ENCODE data around the gene UGT1A6. TPM values are rescaled to one million over a fixed set of nuclear protein-coding genes. Genes with fewer than 3 reads are reported as not detected.

The UGT1A6 gene
- total and polyA plus RNA-seq, 2 experiments from 2014 or later, result not detected

DNA sequence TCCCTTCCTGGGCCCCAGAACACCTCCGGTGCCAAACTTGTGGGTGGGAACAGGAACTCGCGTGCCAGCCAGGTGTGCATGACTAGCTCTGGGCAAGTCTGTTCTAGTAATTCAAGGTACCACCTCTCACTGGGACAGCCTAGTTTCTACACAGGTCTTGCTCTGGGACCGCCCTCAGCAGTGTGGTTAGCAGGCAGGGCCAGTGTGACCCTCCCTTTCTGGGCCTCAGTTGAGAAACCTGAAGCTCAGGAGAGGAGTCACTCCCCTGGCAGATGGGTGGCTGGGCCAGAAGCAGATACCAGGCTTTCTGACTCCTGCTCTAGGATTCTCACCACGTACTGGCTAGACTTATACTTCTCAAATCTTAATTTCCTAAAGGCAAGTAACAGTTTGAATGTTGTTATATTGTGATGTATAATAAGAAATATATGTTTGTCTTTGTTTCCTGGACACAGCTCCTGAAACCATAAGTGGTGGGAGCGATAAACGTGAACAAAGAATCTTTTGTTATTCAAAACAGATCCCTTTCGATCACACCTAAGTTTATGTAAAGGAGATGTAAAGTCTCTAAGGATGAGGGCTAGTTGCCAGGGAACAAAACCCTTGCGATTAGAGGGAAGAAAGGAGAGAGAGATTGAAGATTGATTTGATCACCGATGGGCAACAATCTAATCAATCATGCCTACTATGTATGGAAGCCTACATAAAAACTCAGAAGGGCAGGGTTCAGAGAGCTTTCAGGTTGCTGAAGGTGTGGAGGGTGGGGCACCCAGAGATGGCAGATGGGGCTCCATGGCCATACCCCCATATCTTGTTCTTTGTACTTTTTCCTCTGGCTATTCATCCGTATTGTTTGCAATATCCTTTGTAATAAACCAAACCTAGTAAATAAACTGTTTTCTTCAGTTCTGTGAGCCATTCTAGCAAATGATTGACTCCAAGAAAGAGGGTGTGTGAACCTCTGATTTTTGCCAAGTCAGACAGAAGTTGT lies 952 bp upstream of the UGT1A6 start:
- H3K4me1 ChIP-seq (ENCODE audit: insufficient read depth), result no peaks in the 10 kb centered on the region
- TF ChIP-seq EZH2phosphoT487 (IDR thresholded peaks at IDR 0.05; ENCODE audit: insufficient read depth, low read depth), result no peak
- TF ChIP-seq EZH2 (IDR thresholded peaks at IDR 0.05; ENCODE audit: insufficient read depth, poor library complexity, severe bottlenecking), result no peak
- 40 to 41% methylated on average over 11 of the region's 11 CpGs for whole genome bisulfite sequencing, 2 experiments (ENCODE audit: low coverage in 1 of 2, low lambda C conversion rate in 2 of 2, missing lambda C conversion rate in 2 of 2)
- no peaks in the 10 kb centered on the region for H3F3A ChIP-seq (ENCODE audit: insufficient read depth)
- H3K79me2 ChIP-seq (ENCODE audit: insufficient read depth), result no peaks in the 10 kb centered on the region
- H3K9me3 ChIP-seq (ENCODE audit: low read depth), result no peaks in the 10 kb centered on the region
- no peak overlapping the region for H3K4me3 ChIP-seq
- H3K36me3 ChIP-seq (ENCODE audit: low read depth), result no peaks in the 10 kb centered on the region
- H4K20me1 ChIP-seq (ENCODE audit: insufficient read depth), result no peaks in the 10 kb centered on the region
- DNase-seq, result no peak
- peaks cover 19% of the 10 kb centered on the region for H3K27me3 ChIP-seq (replicated peaks; ENCODE audit: insufficient read depth)
- H2AFZ ChIP-seq, result no peak overlapping the region
- no peak overlapping the region for H3K4me2 ChIP-seq (ENCODE audit: unreplicated experiment)
- no peak overlapping the region for H3K27ac ChIP-seq
- H3K9me2 ChIP-seq (ENCODE audit: insufficient read depth), result no peaks in the 10 kb centered on the region
- H3K9ac ChIP-seq, result no peak overlapping the region
- in situ Hi-C loops (cut with MboI), result no loop called here

DNA sequence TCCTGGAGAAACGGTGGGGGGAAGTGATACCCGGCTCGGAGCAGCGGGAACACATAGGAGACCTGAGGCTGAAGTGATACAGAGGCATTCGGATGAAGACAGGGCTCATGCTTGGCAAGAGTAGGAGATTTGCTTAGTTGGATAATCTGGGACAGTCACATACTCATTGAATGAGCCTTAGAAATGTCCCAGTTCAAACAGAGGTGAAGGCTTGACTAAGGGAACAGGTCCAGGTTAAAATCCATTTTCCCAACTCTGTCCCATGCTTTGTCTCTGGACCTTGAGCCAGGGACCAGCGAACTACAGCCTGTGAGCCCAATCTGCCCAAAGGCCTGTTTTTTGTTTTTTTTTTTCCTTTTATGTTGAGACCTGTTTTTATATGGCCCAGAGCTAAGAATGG lies 1.3 kb downstream of the UGT1A6 start:
- TF ChIP-seq EZH2phosphoT487 (IDR thresholded peaks at IDR 0.05; ENCODE audit: insufficient read depth, low read depth), result no peak

GRCh38 chr2:233698740-233699139 lies 6.0 kb downstream of the UGT1A6 start:
- Histone ChIP-seq H2AFZ (no peak overlapping the region), H3K9me2 (ENCODE audit: insufficient read depth) (no peaks in the 10 kb centered on the region), H3K9me3 (ENCODE audit: low read depth) (no peaks in the 10 kb centered on the region), H3K9ac (no peak overlapping the region), H3K4me2 (ENCODE audit: unreplicated experiment) (no peak overlapping the region), H3F3A (ENCODE audit: insufficient read depth) (no peaks in the 10 kb centered on the region), H3K27ac (no peak overlapping the region), H3K36me3 (ENCODE audit: low read depth) (no peaks in the 10 kb centered on the region), H4K20me1 (ENCODE audit: insufficient read depth) (no peaks in the 10 kb centered on the region), H3K27me3 (replicated peaks; ENCODE audit: insufficient read depth) (peaks cover 12% of the 10 kb centered on the region; the same call in 1 of the 2 replicates), H3K4me1 (ENCODE audit: insufficient read depth) (no peaks in the 10 kb centered on the region), H3K4me3 (no peak overlapping the region), H3K79me2 (ENCODE audit: insufficient read depth) (no peaks in the 10 kb centered on the region)
- no peak for TF ChIP-seq EZH2 (IDR thresholded peaks at IDR 0.05; ENCODE audit: insufficient read depth, poor library complexity, severe bottlenecking)
- TF ChIP-seq EZH2phosphoT487 (IDR thresholded peaks at IDR 0.05; ENCODE audit: insufficient read depth, low read depth), result no peak
- DNase-seq, result no peak
- in situ Hi-C loops (cut with MboI), result no loop called here
- WGBS, 2 experiments (ENCODE audit: low coverage in 1 of 2, low lambda C conversion rate in 2 of 2, missing lambda C conversion rate in 2 of 2), result 37 to 42% methylated on average over 4 of the region's 4 CpGs

More for the DNA sequence above, 1.3 kb downstream of the UGT1A6 start:
- Histone ChIP-seq H4K20me1 (ENCODE audit: insufficient read depth) (no peaks in the 10 kb centered on the region), H3K9me2 (ENCODE audit: insufficient read depth) (no peaks in the 10 kb centered on the region), H3K4me1 (ENCODE audit: insufficient read depth) (no peaks in the 10 kb centered on the region), H3K4me2 (ENCODE audit: unreplicated experiment) (no peak overlapping the region), H3K27me3 (replicated peaks; ENCODE audit: insufficient read depth) (peaks cover 28% of the 10 kb centered on the region), H3K79me2 (ENCODE audit: insufficient read depth) (no peaks in the 10 kb centered on the region), H2AFZ (no peak overlapping the region), H3K9ac (no peak overlapping the region), H3K4me3 (no peak overlapping the region), H3K36me3 (ENCODE audit: low read depth) (no peaks in the 10 kb centered on the region), H3K27ac (no peak overlapping the region), H3F3A (ENCODE audit: insufficient read depth) (no peaks in the 10 kb centered on the region), H3K9me3 (ENCODE audit: low read depth) (no peaks in the 10 kb centered on the region)
- WGBS, 2 experiments (ENCODE audit: low coverage in 1 of 2, low lambda C conversion rate in 2 of 2, missing lambda C conversion rate in 2 of 2), result 23 to 24% methylated on average over 6 of the region's 6 CpGs
- no peak for DNase-seq
- in situ Hi-C loops (cut with MboI), result no loop called here

DNA sequence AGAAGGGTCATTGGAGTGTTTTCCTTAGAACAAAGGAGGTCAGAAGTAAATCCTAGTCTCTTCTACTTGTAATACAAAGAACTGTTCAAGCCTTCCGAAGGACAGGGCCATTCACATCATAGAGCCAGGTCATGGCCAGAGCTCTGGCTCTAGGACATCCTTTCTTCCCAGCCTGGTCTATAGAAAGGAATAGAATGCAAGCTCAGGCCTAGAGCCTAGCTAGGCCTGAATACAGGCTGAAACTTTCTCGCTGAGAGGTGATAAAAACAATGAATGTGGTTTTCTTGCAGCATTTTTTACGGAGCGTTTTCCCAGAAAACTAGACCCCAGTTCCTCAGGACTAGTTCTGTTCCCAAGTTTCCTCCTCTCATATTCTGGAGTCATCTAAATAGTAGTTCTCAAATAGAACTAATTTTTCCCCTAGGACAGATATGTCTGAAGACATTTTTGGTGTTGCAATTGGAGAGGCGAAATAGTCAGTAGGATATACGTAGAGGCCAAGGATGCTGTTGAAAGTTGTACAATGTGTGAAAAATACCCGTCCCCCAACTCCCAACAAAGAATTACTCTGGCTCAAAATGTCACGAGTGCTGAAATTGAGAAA lies 6.8 kb downstream of the UGT1A6 start:
- Histone ChIP-seq H3K79me2 (ENCODE audit: insufficient read depth) (no peaks in the 10 kb centered on the region), H3K4me1 (ENCODE audit: insufficient read depth) (no peaks in the 10 kb centered on the region), H3K4me2 (ENCODE audit: unreplicated experiment) (no peak overlapping the region), H3K9me2 (ENCODE audit: insufficient read depth) (no peaks in the 10 kb centered on the region), H3K27me3 (replicated peaks; ENCODE audit: insufficient read depth) (peaks cover 12% of the 10 kb centered on the region; the same call in 1 of the 2 replicates), H3K9ac (no peak overlapping the region), H3K4me3 (no peak overlapping the region), H3K27ac (peak overlapping the region; percentile 61), H3K9me3 (ENCODE audit: low read depth) (no peaks in the 10 kb centered on the region), H2AFZ (no peak overlapping the region), H3F3A (ENCODE audit: insufficient read depth) (no peaks in the 10 kb centered on the region), H4K20me1 (ENCODE audit: insufficient read depth) (no peaks in the 10 kb centered on the region), H3K36me3 (ENCODE audit: low read depth) (no peaks in the 10 kb centered on the region)
- in situ Hi-C loops (cut with MboI), result no loop called here
- no peak for DNase-seq
- no peak for TF ChIP-seq EZH2 (IDR thresholded peaks at IDR 0.05; ENCODE audit: insufficient read depth, poor library complexity, severe bottlenecking)
- TF ChIP-seq EZH2phosphoT487 (IDR thresholded peaks at IDR 0.05; ENCODE audit: insufficient read depth, low read depth), result no peak
- WGBS, 2 experiments (ENCODE audit: low coverage in 1 of 2, low lambda C conversion rate in 2 of 2, missing lambda C conversion rate in 2 of 2), result 58 to 66% methylated on average over 8 of the region's 8 CpGs

All from GM23248 (cell line).